RCC 7860 (cell line): ENCODE data around the gene NDUFA11.
"Not testable (repeated sequence)": the region's sequence is repeated elsewhere in the genome, so short reads cannot be mapped to it uniquely, and the experiment has no call there.

Source experiments
- DNase-seq: peaks from one replicate; pipeline ENCODE4 v3.0.0-alpha.2; 2015; ENCODE audit warnings: low spot score
- FAIRE-seq: peaks from 2 replicates; lab custom pipeline; 2012; peaks lifted over from hg19 to GRCh38; lab: Jason Lieb, UNC

Gene NDUFA11

DNA sequence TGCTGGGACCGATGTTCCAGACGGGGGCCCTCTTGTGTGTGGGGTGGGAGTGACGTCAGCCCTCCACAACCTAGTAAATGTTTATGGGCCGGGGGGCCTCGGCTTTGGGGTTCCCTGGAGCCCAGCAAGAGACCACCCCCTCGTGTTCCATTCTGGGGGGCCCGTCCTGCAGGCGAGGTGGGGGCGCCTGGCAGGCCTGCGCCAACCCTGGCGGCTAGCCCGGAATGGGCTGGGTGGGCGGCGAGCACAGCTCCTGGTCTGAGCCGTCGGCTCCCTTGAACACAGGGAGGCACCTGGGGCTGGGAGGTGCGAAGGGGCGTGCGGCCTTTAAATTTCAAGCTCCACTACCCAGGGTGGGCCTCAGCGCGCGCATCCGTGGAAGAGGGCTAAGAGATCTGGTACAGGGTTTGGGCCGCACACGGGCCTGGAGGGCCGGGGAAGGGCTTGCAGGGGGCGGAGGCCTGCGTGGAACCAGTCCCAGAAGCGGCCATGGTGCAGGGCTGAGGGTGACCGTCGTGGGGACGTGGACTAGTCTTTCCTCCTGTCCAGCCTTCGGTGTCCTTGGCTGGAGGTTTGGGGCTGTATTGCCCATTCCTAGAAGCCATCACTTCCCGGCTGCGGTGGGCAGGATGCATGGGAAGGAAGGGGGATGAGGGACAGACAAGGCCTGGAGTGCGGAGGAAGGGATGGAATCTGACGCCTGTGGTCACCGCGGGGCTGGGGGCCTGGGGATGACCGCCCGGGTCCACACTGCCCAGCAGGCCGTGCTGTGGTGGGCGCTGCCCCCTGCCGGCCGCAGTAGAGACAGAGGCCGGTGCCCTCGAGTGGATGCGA, 11.4 kb downstream of the NDUFA11 start:
- FAIRE-seq: no peak
- peak; percentile 20 for DNase-seq

DNA sequence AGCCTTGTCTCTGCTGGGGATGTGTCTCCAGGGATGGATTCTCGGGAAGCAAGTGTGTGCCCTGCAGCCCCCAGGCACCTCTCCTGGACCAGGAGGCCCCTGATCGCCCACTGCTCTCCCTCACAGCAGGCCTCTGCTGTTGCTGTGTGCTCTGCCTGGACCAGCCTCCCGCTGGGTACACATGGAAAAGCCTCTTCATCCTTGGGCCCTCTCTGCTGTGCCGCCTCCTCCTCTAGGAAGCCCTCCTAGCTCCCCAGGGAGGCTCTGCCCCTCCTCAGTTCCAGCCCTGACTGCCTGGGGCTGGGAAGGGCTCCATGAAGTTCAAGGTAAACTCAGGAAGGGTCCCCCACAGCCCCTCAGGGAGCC, 12.0 kb downstream of the NDUFA11 start:
- FAIRE-seq: no peak
- DNase-seq: no peak

DNA sequence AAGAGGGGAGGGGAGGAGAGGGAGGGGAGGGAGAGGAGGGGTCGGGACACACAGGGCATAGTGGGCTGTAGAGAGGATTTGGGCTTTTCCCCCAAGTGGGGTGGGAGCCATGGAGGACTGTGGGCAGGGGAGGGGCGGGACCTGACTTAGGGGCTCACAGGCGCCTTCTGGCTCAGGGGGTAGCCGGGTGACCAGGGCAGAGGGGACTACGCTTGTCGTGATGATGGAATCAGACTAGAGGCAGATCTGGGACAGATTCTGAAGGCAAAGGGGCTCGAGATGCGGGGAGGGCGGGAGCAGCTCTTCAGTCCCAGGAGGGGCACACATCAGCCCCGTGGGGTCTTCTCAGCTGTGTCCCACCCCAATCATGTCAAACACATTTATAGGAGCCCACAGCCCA, 13.5 kb downstream of the NDUFA11 start:
- DNase-seq (no peak), FAIRE-seq (no peak)

DNA sequence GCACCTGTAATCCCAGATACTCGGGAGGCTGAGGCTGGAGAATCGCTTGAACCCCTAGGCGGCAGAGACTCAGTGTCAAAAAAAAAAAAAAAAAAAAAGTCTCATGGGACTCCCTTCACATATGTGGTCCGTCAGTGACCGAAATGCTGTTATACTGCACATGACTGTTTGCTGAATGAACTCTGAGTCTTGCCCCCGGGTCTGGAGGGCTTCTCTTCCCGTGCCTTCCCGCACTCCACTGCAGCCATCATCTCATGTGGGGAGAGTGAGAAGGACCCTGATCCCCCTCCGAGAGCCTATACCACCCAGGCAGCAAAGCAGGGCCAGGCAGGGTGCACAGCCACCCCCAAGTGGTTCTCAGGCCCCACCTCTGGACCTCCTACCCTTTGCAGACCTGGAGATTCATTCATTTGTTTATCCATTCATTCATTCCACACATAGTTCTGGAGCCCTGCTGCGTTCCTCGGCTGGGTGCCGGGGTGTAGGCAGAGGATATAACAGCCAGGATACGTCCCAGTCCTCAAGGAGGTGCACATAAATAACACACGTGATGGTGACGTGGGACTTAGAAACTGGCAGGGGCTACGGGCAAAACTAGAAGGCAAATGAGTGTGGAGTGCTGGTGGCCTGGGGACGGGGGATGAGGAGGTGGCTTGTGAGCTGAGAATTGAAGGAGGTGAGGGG, 14.2 kb downstream of the NDUFA11 start:
- FAIRE-seq (no peak), DNase-seq (no peak)

DNA sequence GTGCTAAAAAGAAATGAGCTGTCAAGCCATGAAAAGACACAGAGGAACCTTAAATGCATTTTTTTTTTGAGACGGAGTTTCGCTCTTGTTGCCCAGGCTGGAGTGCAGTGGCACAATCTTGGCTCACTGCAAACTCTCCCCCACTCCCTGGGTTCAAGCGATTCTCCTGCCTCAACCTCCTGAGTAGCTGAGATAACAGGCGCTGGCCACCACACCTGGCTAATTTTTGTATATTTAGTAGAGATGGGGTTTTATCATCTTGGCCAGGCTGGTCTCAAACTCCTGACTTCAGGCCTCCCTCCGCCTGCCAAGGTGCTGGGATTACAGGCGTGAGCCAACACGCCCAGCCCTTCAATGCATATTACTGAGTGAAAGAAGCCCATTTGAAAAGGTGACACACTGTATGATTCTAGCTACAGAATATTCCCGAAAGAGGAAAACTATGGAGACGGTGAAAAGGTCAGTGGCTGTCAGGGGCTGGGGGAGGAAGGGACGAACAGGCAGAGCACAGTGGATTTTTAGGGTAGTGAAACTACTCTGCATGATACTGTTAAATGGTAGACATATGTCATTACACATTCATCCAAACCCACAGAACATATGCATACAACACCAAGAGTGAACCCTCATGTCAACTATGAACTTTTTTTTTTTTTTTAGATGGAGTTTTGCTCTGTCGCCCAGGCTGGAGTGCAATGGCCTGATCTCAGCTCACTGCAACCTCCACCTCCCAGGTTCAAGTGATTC, 19.4 kb downstream of the NDUFA11 start:
- not testable (repeated sequence) for DNase-seq, FAIRE-seq

DNA sequence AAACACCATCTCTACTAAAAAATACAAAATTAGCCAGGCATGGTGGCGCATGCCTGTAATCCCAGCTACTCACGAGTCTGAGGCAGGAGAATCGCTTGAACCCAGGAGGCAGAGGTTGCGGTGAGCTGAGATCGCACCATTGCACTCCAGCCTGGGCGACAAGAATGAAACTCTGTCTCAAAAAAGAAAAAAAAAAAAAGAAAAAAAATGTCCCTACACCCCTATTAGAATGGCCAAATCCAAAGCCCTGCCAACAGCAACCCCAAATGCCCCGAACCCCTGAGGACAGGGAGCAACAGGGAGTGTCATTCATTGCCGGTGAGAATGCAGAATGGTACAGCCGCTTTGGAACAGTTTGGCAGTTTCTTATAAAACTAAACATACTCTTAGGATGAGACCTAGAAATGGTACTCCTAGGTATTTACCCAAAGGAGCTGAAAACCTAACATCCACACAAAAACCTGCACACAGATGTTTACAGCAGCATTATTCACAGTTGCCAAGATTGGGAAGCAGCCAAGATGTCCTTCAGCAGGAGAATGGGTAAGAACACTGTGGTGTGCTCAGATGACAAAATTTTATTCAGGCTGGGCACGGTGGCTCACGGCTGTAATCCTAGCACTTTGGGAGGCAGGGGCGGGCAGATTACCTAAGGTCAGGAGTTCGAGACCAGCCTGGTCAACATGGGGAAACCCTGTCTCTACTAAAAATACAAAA, 20.3 kb downstream of the NDUFA11 start:
- not testable (repeated sequence) for FAIRE-seq, DNase-seq

DNA sequence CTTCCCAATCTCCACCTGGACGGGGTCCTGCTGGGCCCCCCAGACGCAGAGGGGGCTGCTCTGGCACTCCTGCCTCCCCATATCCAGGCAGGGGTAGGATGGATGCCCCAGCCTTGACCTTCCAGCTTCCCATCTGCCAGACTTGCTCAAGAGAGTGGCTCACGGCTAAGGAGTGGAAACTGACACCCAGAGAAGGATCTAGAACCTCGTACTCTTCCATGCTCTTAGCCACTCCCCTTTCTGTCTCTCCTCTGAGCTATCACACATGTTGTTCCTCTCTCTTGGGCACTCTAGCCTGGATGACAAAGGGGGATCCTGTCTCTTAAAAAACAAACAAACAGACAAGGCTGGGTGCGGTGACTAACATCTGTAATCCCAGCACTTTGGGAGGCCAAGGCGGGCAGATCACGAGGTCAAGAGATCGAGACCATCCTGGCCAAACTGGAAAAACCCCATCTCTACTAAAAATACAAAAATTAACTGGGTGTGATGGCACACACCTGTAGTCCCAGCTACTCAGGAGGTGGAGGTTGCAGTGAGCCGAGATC, 21.1 kb downstream of the NDUFA11 start:
- DNase-seq (no peak), FAIRE-seq (no peak)

DNA sequence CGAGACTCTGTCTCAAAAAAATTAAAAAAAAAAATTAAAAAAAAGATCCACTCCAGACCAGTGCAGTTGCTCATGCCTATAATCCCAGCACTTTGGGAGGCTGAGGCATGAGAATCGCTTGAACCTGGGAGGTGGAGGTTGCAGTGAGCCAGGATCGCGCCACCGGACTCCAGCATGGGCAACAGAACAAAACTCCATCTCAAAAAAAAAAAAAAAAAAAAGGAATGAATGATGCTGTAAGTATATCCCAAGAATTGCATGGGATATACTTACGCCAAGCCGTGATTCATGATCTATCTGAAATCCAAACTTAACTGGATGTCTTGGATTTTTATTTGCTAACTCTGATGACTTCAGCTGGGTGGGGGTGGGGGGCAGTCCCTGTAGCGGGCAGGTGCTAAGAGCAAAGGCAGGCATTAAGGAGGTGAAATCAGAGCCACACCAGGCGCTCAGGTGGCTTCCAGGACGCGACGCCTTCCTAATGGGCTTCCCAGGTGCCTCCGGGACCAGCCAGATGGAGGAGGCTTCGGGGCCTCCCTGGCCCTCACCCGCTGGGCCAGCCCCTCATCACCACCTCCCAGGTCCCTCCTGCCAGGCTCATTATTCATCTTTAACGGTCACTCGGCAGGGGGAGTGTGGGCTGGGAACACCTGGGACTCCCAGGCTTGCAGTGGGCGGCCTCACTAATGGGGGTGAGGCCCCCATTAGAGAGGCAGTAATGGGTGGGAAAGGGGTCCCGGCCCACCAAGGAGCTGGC, 21.9 kb downstream of the NDUFA11 start:
- no peak for FAIRE-seq

DNA sequence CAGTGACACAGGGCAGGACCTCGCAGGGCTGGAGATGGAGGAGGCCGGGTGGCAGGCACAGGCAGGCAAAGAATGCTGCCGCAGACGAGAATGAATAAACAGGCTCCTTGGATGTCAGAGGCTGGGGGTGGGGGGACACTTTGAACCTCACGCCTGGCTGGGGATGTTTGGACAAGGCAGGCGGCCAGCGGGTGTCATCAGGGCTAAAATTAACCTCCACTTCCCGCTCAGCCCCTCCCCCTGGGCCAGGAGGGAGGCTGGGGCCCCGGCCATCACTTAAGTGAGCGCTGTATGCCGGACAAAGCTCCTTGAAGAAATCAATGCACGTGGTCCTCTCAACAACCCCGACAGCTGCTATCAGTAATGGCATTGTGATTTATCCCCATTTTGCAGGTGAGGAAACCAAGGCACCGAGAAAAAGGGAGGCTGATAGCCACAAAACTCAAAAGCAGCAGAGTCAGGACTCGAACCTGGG, 22.9 kb downstream of the NDUFA11 start:
- no peak for FAIRE-seq
- peak; percentile 12 for DNase-seq

More for the DNA sequence above, 21.9 kb downstream of the NDUFA11 start:
- DNase-seq: no peak

DNA sequence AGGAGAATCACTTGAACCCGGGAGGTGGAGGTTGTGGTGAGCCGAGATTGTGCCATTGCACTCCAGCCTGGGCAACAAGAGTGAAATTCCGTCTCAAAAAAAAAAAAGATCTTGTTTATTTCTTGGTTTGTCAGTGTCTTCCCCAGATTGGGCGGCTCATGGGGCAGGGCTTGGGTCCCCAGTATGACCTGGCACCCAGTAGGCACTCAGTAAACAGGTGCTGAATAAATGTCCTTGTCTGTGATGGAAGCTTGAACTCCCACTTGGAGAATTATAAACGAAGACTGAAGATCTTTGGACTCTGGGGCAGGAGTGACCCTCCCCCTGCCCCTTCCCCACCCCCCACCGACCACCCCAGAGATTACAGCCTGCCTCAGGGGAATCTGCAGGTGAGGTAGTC, 23.4 kb downstream of the NDUFA11 start:
- DNase-seq (no peak), FAIRE-seq (no peak)

DNA sequence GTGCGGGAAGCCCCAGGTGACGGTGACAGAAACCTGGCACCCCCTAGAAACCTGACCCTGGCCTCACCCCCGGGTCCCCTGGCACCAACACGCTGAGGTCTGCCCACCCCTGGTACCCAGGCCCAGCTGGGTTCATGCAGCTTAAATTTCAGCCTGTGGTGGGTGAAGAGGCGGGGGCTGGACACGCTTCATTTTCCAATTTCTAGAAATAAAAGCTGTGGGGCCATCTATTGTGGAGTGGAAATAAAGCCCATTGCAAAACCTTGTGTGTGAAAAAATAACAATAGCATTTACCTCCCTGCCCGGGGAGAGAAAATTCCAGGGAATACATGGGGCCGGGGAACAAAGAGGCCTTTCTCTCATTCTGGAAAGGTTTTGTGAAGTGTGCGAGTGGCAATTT, 25.7 kb downstream of the NDUFA11 start:
- DNase-seq (no peak), FAIRE-seq (no peak)

DNA sequence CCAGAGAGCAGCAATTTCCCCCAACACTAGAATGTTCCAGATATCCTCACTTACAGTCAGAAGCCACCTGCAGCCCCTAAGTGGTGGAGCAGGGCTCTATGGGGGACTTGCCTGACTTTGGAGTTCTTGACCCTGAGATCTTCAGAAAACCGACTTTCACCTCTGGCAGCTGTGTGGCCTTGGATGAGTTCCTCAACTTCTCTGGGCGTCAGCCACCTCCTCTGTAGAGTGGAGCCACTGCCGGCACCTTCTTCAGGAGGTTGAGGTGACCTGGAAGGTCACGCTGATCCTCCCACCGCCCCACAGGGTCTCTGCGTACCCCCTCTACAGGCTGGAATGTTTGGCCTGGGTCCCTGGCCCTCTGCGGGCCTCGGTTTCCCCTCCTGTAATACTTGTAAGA, 26.2 kb downstream of the NDUFA11 start:
- FAIRE-seq (no peak), DNase-seq (no peak)

DNA sequence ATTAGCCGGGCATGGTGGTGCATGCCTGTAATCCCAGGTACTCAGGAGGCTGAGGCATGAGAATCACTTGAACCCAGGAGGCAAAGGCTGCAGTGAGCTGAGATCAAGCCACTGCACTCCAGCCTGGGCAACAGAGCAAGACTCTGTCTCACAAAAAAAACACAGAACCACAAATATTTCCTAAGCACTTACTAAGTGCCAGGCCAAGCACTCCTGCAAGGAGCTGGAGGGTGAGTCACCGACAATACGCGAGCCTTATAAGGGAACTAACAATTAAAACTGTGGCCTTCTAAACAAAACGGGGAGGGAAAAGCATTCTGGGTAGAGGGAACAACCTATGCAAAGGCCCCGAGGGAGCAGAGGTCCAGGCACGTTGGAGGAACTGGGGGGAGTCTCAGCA, 29.1 kb downstream of the NDUFA11 start:
- peak; percentile 38 for DNase-seq
- FAIRE-seq: not testable (repeated sequence)

DNA sequence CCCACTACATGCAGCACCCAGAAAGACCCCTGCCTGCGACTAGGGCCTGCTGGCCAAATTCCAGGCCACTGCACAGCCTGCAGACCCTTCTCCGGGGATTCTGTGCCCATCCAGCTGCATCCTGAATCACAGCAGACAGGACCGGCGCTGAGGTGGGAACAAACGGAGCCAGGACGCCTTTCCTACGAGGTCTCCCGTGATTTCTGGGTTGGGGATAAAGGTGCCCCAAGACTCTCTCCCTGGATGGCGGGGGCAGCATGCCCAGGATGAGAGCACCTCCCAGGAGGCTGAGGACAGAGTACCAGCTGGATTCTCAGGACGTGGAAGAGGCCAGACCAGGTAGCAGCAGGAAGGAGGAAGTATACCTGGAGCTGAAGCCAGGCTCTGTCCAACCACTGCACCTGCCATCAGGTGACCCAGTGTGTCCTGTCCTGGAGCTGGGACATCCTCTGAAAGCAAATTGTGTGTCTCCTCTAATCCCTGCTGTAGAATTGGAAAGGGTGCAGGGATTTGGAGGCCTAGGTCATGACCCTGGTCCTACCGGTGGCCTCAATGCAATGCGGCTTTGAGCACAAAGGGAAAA, 29.9 kb downstream of the NDUFA11 start:
- no peak for DNase-seq
- FAIRE-seq: no peak

DNA sequence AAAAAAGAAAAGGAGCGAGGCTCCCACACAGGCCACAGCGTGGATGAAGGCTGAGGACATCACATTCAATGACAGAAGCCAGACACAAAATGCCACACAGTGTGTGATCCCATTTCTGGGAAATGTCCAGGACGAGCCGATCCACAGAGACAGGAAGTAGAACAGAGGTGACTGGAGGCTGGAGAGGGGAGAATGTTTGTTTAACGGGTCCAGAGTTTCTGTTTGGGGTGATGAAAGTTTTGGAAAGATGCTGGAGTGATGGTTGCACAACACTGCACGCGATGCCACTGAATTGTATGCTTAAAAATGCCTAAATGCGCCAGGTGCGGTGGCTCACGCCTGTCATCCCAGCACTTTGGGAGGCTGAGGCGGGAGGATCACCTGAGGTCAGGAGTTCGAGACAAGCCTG, 32.6 kb downstream of the NDUFA11 start:
- FAIRE-seq (no peak), DNase-seq (no peak)

DNA sequence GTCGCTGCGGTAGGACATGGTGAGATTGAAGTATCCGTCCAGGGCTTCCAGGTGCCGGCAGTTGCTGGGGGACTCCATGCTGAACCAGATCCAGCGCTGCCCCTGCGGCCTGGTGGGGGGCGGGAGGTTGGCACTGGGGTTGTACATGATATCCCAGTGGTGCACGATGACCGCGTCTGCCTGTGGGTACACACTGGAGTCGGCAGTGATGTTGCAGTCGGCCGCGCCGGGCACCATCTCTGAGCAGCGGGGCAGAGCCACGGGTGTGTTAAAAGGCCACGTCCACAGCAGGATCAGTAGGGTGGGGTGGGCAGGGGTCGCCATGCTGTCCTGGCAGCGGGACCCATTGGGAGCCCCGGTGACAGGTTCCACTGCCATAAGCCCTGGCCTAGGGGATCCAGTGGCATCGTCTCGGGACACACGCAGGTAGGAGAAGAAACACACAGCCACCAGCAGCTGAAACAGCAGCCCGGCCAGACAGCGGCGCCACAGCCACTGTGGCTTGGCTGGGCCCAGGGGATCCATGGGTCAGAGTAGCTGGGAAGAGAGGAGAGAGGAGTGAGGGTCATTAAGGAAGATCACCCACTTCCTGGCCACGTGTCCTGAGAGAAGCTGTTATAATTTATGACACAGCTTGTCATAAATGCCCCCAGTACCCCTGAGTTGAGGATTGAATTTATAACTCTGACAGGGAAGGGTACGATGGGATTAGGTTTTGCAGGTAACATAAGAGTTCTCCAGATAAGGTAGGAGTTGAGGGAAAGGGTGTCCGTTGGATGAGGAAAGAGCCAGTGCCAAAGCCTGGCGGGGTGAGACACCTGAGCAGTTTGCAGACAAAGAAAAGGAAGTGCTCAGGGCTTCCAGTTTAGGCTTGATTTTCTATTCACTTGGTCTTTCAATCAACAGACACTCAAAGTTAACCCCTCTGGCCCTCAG, 36.1 kb downstream of the NDUFA11 start:
- FAIRE-seq: no peak
- no peak for DNase-seq

DNA sequence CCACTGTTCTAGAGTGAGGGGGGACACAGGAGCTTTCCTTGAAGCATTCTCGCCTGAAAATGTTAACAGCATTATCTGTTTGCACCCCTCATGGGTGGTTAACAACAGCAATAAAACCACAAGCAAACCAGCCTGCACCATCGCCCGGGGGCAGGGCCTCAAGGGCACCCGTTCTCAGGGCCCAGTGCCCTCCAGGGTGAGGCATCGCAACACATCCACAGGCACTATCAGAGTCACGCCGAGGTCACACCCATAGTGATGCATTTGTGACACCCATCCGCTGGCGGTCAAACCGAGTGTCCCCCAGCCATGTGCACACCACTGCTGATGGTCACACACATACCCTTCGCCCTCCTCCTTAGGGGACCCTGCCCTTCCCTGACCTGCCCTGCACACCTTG, 37.8 kb downstream of the NDUFA11 start:
- no peak for DNase-seq
- no peak for FAIRE-seq

DNA sequence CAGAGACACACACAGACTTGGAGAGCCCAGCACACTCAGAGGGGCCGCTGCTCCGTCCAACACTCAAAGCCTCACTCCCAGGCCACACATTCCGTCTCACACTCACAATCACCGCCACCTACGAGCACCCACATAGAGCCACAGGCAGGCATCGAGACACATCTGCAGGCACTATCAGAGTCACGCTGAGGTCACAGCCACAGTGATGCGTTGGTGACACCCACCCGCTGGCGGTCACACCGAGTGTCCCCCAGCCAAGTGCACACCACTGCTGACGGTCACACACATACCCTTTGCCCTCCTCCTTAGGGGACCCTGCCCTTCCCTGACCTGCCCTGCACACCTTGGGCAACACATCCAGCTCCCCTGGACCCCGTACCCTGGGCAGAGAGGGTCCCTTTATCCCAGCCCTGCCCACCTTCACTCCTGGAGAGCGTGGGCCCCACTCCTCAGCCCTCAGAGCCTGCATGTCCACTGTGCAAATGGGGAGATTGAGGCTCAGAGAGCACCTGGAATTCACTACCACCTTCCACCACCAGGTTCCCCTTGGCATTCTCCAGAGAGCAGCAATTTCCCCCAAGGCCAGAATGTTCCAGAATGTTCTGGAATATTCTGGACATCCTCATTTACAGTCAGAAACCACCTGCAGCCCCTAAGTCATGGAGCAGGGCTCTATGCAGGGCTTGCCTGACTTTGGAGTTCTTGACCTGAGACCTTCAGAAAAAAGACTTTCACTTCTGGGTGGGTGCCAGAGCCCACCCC, 38.7 kb downstream of the NDUFA11 start:
- FAIRE-seq: no peak
- DNase-seq: no peak
